Loucy (cell line): ENCODE data around the gene RPUSD3.

Experiments used
- EZH2phosphoT487 ChIP-seq: fragments of 200-600 bp; IDR thresholded peaks from 2 replicates; pipeline ENCODE4 v1.6.1; 2018; ENCODE audit warnings: antibody characterized with exemption, mild to moderate bottlenecking, moderate library complexity, borderline replicate concordance
- TF ChIP-seq, protein P1 (sequence below): fragments of 200-600 bp; sonication (generic); conservative IDR thresholded peaks from 2 replicates; pipeline ENCODE4 v1.5.1; 2014; ENCODE audit warnings: mild to moderate bottlenecking, antibody characterized with exemption, low read length

DNA sequence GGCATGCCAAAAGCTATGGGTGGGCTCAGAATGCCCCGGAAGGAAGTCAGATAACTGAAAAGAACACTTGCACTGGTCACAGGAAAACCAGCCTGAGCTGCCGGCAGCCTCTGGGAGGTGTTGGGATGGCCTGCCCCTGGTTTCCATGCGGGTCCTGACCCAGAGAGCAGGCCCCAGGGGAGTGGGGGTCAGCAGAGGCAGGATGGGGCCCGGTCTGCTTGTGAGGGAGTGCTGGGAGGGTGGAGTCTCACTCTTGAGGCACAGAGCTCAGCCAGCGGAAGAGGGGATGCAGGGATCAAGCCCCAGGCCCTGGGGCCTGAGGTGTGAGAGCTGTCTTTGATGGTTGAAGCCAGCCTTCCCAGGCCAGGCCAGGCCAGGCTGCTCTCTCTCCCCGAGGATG is 2.4 kb upstream of the RPUSD3 start:
- TF ChIP-seq, protein P1, sequence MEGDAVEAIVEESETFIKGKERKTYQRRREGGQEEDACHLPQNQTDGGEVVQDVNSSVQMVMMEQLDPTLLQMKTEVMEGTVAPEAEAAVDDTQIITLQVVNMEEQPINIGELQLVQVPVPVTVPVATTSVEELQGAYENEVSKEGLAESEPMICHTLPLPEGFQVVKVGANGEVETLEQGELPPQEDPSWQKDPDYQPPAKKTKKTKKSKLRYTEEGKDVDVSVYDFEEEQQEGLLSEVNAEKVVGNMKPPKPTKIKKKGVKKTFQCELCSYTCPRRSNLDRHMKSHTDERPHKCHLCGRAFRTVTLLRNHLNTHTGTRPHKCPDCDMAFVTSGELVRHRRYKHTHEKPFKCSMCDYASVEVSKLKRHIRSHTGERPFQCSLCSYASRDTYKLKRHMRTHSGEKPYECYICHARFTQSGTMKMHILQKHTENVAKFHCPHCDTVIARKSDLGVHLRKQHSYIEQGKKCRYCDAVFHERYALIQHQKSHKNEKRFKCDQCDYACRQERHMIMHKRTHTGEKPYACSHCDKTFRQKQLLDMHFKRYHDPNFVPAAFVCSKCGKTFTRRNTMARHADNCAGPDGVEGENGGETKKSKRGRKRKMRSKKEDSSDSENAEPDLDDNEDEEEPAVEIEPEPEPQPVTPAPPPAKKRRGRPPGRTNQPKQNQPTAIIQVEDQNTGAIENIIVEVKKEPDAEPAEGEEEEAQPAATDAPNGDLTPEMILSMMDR: no peak
- TF ChIP-seq EZH2phosphoT487: no peak
